HFF-Myc (cell line): ENCODE results near the gene TRIM65.
"Not testable (repeated sequence)": the region's sequence is repeated elsewhere in the genome, so short reads cannot be mapped to it uniquely, and the experiment has no call there.

Experiments used
- DNase-seq: peaks from one replicate; pipeline ENCODE4 v3.0.0-alpha.2; 2011; ENCODE audit warnings: low read depth; ENCODE audit errors: extremely low read depth
- H3K4me3 ChIP-seq: replicated peaks from 2 replicates; pipeline ENCODE4 v1.5.1; 2011; ENCODE audit warnings: low read depth, mild to moderate bottlenecking, control low read depth, low read length
- TF ChIP-seq, protein P1 (sequence below): IDR thresholded peaks from 2 replicates; pipeline ENCODE4 v1.5.1; 2012; ENCODE audit warnings: mild to moderate bottlenecking, low read depth, low read length, control low read depth; ENCODE audit errors: missing control alignments

The TRIM65 gene

DNA sequence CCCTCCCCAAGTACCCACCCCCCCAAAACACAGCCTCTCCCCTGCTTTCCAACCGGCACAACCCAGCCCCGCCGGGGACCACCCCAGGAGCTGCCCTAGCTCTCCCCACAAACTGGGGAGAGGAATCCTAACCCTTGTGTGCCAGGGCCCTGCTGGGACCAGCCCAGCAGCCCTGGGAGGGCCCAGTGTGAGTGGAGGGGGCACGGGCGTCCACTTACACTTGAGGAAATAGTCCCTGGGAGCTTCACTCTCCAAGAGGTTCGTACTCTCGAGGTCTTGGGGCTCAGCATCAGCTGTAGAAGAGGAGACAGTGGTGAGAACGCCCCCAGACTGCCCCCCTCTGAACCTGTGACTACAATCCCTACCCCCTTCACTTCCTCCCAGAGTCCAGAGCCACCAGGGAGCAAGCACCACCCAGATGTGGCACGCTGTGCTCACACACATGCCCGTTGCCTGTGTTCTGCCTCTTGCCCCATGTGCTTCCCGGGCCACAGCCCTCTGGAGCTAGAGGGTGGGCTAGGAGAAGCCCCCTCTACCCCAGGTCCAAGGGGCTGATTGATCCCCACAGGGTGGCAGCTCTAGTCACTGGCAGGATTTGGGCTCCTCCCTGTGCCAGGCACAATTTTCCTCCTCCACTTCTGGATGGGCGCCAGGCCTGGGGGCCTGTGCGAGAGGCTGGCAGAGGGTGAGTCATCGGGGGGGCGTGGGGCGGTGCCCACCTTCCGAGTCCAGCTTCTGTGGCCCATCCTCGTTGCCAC is 21.4 kb downstream of the TRIM65 start:
- no peak for DNase-seq
- H3K4me3 ChIP-seq: no peak overlapping the region
- TF ChIP-seq, protein P1, sequence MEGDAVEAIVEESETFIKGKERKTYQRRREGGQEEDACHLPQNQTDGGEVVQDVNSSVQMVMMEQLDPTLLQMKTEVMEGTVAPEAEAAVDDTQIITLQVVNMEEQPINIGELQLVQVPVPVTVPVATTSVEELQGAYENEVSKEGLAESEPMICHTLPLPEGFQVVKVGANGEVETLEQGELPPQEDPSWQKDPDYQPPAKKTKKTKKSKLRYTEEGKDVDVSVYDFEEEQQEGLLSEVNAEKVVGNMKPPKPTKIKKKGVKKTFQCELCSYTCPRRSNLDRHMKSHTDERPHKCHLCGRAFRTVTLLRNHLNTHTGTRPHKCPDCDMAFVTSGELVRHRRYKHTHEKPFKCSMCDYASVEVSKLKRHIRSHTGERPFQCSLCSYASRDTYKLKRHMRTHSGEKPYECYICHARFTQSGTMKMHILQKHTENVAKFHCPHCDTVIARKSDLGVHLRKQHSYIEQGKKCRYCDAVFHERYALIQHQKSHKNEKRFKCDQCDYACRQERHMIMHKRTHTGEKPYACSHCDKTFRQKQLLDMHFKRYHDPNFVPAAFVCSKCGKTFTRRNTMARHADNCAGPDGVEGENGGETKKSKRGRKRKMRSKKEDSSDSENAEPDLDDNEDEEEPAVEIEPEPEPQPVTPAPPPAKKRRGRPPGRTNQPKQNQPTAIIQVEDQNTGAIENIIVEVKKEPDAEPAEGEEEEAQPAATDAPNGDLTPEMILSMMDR: no peak

DNA sequence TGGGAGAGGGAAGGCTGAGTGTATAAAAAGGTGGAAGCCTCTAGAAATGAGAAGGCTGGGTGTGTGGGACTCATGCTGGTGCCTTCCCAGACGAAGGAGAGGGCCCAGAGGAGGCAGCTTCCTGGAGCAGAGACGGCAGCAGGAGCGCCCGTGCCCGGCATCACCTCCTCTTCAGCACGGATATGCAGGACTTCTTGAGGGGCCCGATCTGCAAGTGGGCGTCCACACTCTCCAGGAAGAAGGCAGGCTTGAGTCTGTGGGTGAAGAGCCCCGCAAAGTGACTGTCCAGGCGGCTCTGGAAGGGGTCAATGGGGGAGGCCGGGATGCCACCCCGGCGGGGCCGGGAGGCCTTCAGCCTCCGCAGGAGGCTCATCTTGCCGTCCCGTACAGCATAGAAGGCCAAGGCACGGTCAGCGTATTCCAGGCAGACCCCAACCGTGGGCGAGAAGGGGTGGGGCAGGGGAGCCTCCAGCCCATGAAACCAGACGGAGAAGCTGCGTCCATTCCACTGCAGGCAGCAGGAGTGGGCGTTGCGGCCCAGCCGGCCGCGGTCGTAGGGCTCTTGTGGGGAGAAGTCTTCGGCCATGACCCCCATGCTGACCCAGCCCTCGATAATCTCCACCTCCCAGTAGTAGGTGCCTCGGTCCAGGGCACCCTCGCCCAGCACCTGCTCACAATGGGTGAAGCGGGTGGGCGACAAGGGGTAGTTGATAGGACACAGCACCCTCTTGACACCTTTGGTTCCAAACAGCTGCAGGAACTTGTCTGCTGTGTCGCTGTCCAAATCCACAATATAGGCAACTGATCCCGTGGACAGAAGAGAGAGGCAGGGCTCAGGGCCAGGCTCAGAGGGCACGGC is 22.2 kb downstream of the TRIM65 start:
- no peak overlapping the region for H3K4me3 ChIP-seq
- DNase-seq: no peak
- TF ChIP-seq, protein P1: no peak

DNA sequence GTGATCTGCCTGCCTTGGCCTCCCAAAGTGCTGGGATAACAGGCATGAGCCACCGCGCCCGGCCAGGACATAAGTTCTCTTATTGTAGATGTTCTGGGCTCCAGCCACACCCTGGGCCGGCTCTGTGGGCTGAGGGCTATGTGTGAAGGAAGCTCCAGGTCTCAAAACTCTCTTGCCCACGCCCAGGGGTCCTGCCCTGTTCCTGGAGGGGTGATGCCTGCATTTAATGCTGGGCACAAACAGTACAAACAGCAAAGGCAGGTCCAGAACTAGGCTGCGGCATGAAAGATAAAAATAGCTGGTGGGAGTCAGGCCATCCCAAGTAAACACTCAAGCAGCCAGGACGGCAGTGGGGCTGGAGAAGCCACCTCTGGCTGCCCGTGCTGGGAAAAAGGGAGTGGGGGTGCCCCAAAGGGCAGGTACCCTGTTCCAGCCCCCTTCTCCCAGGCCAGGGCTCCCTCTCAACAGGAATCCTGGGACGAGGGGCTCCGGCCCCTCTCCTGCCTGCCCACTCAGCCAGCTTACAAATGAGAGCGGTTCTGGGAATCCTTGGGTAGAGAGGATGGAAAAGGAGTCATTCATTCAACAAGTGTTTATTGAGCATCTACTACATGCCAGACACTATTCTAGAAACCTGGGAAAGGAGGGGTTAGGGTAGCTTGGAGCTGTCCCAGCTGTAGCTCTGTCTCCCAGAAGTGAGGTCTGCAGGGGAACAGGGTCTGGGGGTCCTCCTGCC is 23.0 kb downstream of the TRIM65 start:
- DNase-seq: no peak
- H3K4me3 ChIP-seq: no peak overlapping the region
- TF ChIP-seq, protein P1: no peak

DNA sequence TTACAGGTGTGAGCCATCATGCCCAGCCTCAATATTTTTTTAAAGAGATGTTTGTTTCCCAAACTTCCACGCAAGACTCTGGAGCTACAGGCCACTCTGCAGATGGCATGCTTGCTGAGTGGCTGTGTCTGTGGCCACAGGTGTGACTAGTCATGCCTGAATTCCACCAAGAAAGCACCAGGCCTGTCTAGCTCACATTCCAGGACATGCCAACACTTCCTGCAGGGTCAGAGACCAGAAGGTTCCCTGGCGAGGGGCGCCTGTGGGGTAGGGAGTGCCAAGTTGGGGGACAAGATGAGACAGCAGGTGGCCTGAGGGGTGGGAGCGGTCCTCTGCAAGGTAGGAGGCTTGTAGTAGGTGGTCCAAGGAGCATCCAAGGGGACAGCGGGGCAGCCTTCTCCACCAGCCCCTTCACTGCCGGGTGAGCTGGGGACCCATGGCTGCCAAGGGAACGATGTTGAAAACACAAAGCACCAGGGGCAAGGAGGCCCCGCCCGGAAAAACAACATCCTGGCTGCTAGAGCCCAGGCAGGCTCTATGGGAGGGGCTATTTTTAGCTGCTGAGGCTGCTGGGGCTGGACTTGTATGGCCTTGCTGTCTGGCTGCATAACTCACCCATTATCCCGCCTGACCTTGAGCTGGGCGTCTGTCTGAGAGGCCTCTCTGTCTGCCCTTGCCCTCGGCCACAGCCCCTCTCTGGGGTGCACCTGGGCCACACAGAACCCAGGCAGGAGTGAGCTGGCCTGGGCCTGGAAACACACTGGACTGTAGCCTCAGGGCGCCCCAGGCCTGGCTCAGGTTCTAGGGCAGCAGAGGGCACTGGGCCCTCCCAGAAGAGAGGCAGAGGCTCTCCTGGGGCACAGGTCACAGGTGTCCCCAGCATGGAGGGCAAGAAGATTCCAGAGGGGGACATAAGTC is 24.1 kb downstream of the TRIM65 start:
- DNase-seq: no peak
- no peak overlapping the region for H3K4me3 ChIP-seq
- TF ChIP-seq, protein P1: no peak

DNA sequence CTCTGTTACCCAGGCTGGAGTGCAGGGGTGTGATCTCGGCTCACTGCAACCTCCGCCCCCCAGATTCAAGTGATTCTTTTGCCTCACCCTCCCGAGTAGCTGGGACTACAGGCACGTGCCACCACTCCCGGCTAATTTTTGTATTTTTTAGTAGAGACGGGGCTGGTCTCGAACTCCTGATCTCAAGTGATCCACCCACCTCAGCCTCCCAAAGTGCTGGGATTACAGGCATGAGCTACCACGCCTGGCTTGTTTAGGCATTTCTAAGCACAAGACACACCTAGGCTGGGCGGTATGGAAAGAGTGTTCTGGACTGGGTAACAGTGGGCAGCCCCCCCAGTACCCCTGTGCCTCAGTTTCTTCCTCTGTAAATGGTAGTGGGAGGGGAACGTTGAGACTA is 26.5 kb downstream of the TRIM65 start:
- DNase-seq, H3K4me3 ChIP-seq: not testable (repeated sequence)

DNA sequence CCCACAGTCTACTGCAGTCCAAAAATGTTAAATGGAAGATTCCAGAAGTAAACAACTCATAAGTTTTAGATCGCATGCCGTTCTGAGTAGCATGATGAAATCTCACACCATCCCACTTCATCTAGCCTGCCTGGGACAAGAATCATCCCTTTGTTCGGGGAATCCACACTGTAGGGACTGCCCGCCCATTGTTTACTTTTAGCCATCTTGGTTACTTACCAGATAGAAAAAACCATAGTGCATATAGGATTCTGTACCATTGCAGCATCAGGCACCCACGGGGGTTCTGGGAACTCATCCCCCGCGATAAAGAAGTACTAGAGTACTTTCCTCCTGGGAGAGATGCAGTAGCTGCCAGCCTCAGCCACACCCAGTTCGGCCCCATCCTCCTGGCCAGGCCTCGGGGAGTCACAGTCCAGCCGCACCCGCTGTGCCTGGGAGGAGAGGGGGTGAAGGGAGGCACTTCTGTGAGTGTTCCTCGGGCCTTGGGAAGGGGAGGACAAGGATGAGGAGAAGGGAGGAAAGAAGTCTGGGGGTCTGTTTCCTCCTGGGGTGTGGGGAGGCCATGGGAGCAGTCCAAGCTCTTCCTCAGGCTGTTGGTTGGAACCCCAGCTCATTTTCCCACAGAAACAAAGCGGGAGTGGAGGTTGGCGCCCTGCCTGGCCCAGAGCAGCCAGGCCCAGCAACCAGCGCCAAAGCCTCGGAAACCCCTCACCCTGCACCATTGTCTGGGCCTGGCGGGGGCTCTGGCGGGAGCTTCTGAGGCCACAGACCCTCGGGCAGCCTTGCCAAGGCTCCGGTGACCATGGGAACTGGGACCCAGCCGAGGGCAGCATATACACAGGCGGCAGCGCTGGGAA is 27.2 kb downstream of the TRIM65 start:
- H3K4me3 ChIP-seq: no peak overlapping the region
- TF ChIP-seq, protein P1: no peak
- DNase-seq: no peak

DNA sequence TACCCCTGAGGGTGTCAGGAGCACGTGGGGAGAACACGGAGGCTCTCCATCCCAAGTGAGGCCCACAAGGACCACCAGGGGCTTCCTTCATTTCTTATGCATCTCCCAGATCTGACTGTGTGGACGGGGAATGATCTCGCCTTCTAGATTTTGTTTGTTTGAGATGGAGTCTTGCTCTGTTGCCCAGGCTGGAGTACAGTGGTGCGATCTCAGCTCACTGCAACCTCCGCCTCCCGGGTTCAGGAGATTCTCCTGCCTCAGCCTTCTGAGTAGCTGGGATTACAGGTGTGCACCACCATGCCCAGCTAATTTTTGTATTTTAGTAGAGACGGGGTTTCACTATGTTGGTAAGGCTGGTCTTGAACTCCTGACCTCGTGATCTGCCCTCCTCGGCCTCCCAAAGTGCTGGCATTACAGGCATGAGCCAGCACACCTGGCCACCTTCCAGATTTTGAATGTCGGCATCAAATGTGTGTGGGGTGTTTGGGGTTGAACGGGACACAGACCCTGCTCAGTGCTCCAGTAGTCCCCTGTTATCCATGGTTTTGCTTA is 27.9 kb downstream of the TRIM65 start:
- DNase-seq, H3K4me3 ChIP-seq: not testable (repeated sequence)

DNA sequence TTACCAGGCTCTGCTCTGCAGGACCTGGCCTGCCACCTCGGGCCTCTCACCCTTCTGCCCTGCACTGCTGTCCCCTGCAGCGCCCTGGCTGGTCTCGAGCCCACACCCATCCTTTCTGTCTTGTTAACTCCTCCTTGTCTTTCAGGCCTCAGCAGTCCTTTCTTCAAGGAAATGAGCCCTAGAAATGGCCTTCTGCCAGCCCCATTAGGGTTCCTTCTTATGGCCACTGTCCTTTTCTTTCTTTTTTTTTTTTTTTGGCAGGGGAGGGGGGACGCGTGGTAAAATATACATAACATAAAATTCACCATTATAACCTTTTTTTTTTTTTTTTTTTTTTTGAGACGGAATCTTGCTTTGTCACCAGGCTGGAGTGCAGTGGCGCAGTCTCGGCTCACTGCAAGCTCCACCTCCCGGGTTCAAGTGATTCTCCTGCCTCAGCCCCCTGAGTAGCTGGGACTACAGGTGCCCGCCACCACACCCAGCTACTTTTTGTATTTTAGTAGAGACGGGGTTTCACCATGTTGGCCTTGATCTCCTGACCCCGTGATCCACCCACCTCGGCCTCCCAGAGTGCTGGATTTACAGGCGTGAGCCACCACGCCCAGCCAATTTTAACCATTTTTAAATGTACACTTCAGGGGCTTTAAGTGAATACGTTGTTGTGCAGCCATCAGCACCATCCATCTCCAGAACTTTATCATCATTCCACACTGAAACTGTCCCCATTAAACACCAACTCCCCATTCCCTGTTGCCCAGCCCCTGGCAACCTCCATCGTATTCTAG is 31.2 kb downstream of the TRIM65 start:
- DNase-seq, H3K4me3 ChIP-seq: not testable (repeated sequence)

DNA sequence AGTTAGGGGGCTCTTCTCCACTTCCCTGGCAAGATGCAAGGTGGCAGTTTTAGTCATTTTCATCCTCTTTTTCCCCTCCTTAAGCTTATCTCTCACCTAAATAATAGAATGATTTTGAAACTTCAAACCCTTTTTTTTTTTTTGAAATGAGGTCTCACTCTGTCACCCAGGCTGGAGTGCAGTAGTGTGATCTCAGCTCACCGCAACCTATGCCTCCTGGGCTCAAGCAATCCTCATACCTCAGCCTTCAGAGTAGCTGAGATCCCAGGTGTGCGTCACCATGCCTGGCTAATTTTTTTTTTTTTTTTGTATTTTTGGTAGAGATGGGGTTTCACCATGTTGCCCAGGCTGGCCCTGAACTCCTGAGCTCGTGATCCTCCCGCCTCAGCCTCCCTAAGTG is 31.9 kb downstream of the TRIM65 start:
- H3K4me3 ChIP-seq, DNase-seq: not testable (repeated sequence)
